Colonic mucosa (tissue), 4 donors: ENCODE data around the gene NPTX1. TPM values are rescaled to one million over a fixed set of nuclear protein-coding genes. Genes with fewer than 3 reads are reported as not detected.

Source experiments
- DNase-seq: peaks from one replicate; pipeline ENCODE4 v3.0.0-alpha.2; 2020
- H3K27ac ChIP-seq: fragments of 200-600 bp; one replicate; pipeline ENCODE4 v1.8.0; 2021
- H3K27me3 ChIP-seq: fragments of 200-600 bp; one replicate; pipeline ENCODE4 v1.8.0; 2021
- H3K36me3 ChIP-seq: fragments of 200-600 bp; one replicate; pipeline ENCODE4 v1.8.0; 2021
- H3K4me1 ChIP-seq: fragments of 200-600 bp; one replicate; pipeline ENCODE4 v1.8.0; 2021; ENCODE audit warnings: mild to moderate bottlenecking
- H3K4me3 ChIP-seq: fragments of 200-600 bp; one replicate; pipeline ENCODE4 v1.8.0; 2021
- H3K9ac ChIP-seq, 2 donors: one replicate each; pipeline ENCODE4 v1.7.0; 2013; ENCODE audit warnings: control low read depth in 2 of 2, low read depth in 2 of 2, low read length in 2 of 2
- H3K9me3 ChIP-seq: fragments of 200-600 bp; one replicate; pipeline ENCODE4 v1.8.0; 2021
- CTCF ChIP-seq: fragments of 200-600 bp; IDR thresholded peaks from one replicate; pipeline ENCODE4 v1.8.0; 2022; ENCODE audit warnings: antibody characterized with exemption, mild to moderate bottlenecking
- intact Hi-C: fragments of 100-400 bp; cut with DNase I; formaldehyde crosslinking; loops from one replicate; pipeline ENCODE4 v1.14.1; 2022
- total RNA-seq, 2 donors: library from RNA; stranded (reverse); fragmentation: NEBNext Ultra II Directional in 1 of 2; extraction: Animal tissue kit (Norgen Biotek cat#: 25700) in 1 of 2; gene quantifications; one replicate each; pipeline ENCODE4 v1.2.1, GENCODE V29; 2021
- donor health status: healthy.
- donor health status: DM: no; HTN: no; CAD: no.
- donor health status: DM: no; HTN: no; CAD: no.

NPTX1 gene
- total RNA-seq, 2 donors from 2014 or later = 0.10 to 7.1 TPM

- intact Hi-C loops = no loop called here
- no peaks in the 10 kb centered on the region for H3K27me3 ChIP-seq
- H3K36me3 ChIP-seq = no peaks in the 10 kb centered on the region
- peak overlapping the region in 1 of 2 donors; percentile 5 for H3K9ac ChIP-seq
- H3K9me3 ChIP-seq = no peaks in the 10 kb centered on the region
- no peak for DNase-seq
- no peak overlapping the region for H3K4me3 ChIP-seq
- no peak for TF ChIP-seq CTCF
- peaks cover 3% of the 10 kb centered on the region for H3K4me1 ChIP-seq
- peak overlapping the region; percentile 98 for H3K27ac ChIP-seq
These were observed 20.6 kb downstream of the NPTX1 start for GRCh38 chr17:80455784-80456183.

- no peaks in the 10 kb centered on the region for H3K27me3 ChIP-seq
- peak overlapping the region; percentile 98 for H3K27ac ChIP-seq
- no peak for TF ChIP-seq CTCF
- no peak for DNase-seq
- peaks cover 3% of the 10 kb centered on the region for H3K4me1 ChIP-seq
- peak overlapping the region; percentile 67 to 91 for H3K9ac ChIP-seq
- intact Hi-C loops = no loop called here
- no peaks in the 10 kb centered on the region for H3K9me3 ChIP-seq
- no peaks in the 10 kb centered on the region for H3K36me3 ChIP-seq
- H3K4me3 ChIP-seq = peak overlapping the region; percentile 56
These were observed 21.1 kb downstream of the NPTX1 start for GRCh38 chr17:80455336-80455710.

- H3K9me3 ChIP-seq = no peaks in the 10 kb centered on the region
- intact Hi-C loops = no loop called here
- H3K36me3 ChIP-seq = no peaks in the 10 kb centered on the region
- H3K27ac ChIP-seq = peak overlapping the region; percentile 98
- peak; percentile 96 for DNase-seq
- peak overlapping the region; percentile 67 to 91 for H3K9ac ChIP-seq
- no peaks in the 10 kb centered on the region for H3K27me3 ChIP-seq
- H3K4me3 ChIP-seq = peak overlapping the region; percentile 56
- H3K4me1 ChIP-seq = peaks cover 3% of the 10 kb centered on the region
- TF ChIP-seq CTCF = no peak
These were observed 21.7 kb downstream of the NPTX1 start for GRCh38 chr17:80454557-80455335.

GRCh38 chr17:80453998-80454556, 22.3 kb downstream of the NPTX1 start:
- Histone ChIP-seq H3K27ac (peak overlapping the region; percentile 98), H3K9ac (peak overlapping the region; percentile 67 to 91), H3K4me3 (peak overlapping the region; percentile 56), H3K4me1 (peaks cover 3% of the 10 kb centered on the region), H3K27me3 (no peaks in the 10 kb centered on the region), H3K9me3 (no peaks in the 10 kb centered on the region), H3K36me3 (no peaks in the 10 kb centered on the region)
- peak; percentile 28 for DNase-seq
- intact Hi-C loops = no loop called here
- no peak for TF ChIP-seq CTCF

- no peak for TF ChIP-seq CTCF
- Histone ChIP-seq H3K4me3 (no peak overlapping the region), H3K36me3 (no peaks in the 10 kb centered on the region), H3K4me1 (peaks cover 3% of the 10 kb centered on the region), H3K9ac (peak overlapping the region in 1 of 2 donors; percentile 91), H3K27me3 (no peaks in the 10 kb centered on the region), H3K9me3 (no peaks in the 10 kb centered on the region), H3K27ac (no peak overlapping the region)
- intact Hi-C loops = no loop called here
- DNase-seq = no peak
These were observed 23.0 kb downstream of the NPTX1 start for GRCh38 chr17:80453126-80453997.
